ENCODE data around the gene TMPRSS6.

Gene TMPRSS6

DNA sequence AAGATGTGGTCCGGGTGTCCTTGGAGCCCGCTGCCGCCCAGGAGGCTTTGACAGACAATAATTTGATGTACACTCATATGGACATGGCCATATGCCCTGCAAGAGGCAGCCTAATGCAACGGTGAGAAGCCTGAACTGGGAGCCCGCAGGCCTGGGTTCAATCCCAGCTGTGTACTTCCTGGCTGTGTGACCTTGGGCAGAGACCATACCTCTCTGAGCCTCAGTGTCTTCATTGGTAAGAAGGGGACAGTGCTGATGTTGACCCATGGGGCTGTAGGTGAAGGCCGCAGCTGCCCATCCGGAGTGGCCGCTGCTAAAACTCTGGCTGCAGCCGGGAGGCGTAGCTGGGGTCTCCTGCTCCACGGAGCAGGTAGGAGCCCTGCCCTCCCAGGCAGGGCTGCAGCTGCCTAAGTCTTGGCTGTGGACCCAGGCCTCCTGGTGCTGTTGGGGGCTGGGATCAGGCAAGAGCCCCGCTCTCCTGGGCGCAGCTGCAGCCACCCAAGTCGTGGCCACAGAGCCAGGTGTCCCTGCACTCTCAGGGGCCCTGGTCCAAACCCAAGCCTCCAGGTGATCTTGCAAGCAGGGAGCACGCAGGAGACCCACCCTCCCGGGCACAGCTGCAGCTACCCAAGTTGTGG, 31.3 kb upstream of the TMPRSS6 start:
- TF ChIP-seq, protein P1, sequence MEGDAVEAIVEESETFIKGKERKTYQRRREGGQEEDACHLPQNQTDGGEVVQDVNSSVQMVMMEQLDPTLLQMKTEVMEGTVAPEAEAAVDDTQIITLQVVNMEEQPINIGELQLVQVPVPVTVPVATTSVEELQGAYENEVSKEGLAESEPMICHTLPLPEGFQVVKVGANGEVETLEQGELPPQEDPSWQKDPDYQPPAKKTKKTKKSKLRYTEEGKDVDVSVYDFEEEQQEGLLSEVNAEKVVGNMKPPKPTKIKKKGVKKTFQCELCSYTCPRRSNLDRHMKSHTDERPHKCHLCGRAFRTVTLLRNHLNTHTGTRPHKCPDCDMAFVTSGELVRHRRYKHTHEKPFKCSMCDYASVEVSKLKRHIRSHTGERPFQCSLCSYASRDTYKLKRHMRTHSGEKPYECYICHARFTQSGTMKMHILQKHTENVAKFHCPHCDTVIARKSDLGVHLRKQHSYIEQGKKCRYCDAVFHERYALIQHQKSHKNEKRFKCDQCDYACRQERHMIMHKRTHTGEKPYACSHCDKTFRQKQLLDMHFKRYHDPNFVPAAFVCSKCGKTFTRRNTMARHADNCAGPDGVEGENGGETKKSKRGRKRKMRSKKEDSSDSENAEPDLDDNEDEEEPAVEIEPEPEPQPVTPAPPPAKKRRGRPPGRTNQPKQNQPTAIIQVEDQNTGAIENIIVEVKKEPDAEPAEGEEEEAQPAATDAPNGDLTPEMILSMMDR (IDR thresholded peaks at IDR 0.05; ENCODE audit: low read depth, low read length): no peak
- DNase-seq (ENCODE audit: low read depth in 2 of 2): no peak
- no peak overlapping the region for H3K4me3 ChIP-seq (replicated peaks in 1 of 2; ENCODE audit: low read depth in 2 of 2, low read length in 2 of 2)

DNA sequence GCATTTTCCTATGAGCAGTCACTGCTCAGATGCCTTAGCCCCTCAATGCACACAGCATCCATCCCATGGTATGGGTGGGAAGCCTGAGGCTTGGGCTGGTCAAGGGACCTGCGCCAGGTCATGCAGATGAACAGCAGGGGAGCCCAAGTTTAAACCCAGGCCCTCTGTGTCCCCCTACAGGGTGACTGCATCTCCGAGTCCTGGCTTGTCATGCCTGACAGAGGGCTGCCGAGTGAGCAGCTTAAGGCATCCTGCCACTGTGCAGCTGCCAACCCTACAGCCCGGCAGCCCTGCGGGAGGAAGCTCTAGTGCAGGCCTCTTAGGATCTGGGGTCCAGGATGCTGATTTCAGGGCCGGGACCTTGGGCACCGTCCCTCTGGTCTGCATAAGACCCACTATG, 30.2 kb upstream of the TMPRSS6 start:
- DNase-seq (ENCODE audit: low read depth in 2 of 2): no peak
- TF ChIP-seq, protein P1 (IDR thresholded peaks at IDR 0.05; ENCODE audit: low read depth, low read length): no peak
- H3K4me3 ChIP-seq (replicated peaks in 1 of 2; ENCODE audit: low read depth in 2 of 2, low read length in 2 of 2): no peak overlapping the region

DNA sequence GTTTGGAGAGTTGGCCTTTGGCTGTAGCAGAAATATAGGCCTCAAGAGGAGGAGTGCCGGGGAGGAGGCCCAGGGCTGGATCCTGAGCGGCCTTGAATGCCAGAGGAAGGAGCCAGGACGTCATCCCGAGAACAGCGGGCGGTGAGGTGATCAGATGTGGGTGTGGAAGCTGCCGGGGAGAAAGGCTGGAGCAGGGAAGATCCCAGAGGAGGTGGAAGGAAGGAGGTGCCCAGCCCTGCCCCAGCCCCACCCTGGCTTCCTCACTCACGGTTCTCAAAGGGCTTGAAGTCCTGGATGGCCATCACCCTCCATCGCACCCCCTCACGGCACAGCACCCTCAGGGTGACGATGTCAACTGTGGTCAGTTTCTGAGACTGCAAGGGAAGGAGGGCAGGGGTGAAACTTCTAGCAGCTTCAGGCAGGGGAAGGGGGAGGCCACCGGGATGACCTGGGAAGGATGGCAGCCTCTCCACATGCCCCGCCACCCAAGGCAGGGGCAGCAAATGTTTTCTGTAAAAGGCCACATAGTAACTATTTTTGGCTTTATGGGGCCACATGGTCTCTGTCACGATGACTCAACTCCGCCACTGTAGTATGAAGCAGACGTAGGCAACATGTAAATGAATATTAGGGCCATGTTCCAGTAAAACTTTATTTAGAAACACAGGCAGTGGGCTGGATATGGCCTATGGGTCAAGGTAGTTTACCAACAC, 29.5 kb upstream of the TMPRSS6 start:
- no peak overlapping the region for H3K4me3 ChIP-seq (replicated peaks in 1 of 2; ENCODE audit: low read depth in 2 of 2, low read length in 2 of 2)
- DNase-seq (ENCODE audit: low read depth in 2 of 2): peak in 1 of 2 donors; percentile 15
- TF ChIP-seq, protein P1 (IDR thresholded peaks at IDR 0.05; ENCODE audit: low read depth, low read length): no peak

DNA sequence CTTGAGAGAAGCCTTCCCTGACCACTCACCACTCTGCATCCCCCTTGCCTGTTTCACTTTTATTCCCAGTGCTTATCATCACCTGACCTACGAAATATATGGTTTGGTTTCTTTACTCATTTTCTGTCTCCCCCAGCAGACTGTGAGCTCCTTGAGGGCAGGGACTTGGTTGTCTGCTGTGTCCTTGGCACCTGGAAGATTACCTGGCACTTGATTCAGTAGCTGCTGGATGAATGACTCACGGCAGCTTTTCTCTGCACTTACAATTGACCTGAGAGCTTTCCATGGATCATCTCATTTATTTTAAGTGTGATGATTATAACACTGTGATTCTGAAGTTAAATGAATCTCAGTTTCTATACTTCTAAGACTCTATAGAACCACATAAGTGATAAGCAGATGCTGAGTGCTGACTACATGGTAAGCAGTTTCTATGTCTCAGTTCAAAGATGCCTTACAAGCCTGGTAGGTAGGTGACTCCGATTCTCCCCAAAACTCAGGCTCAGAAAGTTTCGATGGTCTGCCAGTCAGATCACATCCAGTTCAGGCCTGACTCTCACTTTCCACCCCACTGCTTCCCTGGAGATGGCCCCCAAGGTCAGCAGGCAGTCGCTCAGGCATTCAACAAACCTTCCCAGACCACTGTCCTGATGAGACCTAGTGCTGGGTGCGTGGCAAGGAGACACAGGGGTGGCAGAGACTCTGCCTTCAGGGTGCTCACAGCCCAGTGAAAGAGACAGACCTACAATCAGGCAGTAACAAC, 28.6 kb upstream of the TMPRSS6 start:
- TF ChIP-seq, protein P1 (IDR thresholded peaks at IDR 0.05; ENCODE audit: low read depth, low read length): no peak
- H3K4me3 ChIP-seq (replicated peaks in 1 of 2; ENCODE audit: low read depth in 2 of 2, low read length in 2 of 2): no peak overlapping the region
- DNase-seq (ENCODE audit: low read depth in 2 of 2): no peak

- H3K4me3 ChIP-seq (replicated peaks in 1 of 2; ENCODE audit: low read depth in 2 of 2, low read length in 2 of 2): no peak overlapping the region
- no peak for DNase-seq (ENCODE audit: low read depth in 2 of 2)
- TF ChIP-seq, protein P1 (IDR thresholded peaks at IDR 0.05; ENCODE audit: low read depth, low read length): no peak
Observed at GRCh38 chr22:37137131-37137530, 27.6 kb upstream of the TMPRSS6 start.

DNA sequence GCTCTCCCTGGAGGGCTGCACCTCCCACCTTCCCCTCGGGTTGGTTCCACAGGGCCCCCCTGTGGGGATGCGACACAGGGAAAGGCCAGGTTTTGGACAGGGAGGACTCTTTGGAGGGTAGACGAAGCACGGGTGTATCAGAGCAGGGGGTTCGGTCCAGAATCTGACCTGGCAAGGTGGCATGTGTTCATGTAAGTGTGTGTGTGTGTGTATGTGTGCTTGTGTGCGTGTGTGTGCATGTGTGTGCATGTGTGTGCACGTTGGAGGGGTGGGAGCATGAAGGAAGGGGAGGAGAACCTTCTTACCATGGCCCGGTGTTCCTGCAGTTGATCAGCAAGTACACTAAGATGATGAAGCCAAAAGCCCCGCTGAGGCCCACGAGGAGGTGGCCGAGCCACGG, 25.5 kb upstream of the TMPRSS6 start:
- no peak for DNase-seq (ENCODE audit: low read depth in 2 of 2)
- TF ChIP-seq, protein P1 (IDR thresholded peaks at IDR 0.05; ENCODE audit: low read depth, low read length): no peak
- no peak overlapping the region for H3K4me3 ChIP-seq (replicated peaks in 1 of 2; ENCODE audit: low read depth in 2 of 2, low read length in 2 of 2)
